ENCODE results near the gene DDX39B.

Gene DDX39B

GRCh38 chr6:31575335-31575901 is 33.6 kb upstream of the DDX39B start, which contains the start of gene TNF:
Gene TNF (plus strand): TSS chr6:31575565. CDS start chr6:31575742, 177 bp downstream.
- peak; percentile 92 for DNase-seq

DNA sequence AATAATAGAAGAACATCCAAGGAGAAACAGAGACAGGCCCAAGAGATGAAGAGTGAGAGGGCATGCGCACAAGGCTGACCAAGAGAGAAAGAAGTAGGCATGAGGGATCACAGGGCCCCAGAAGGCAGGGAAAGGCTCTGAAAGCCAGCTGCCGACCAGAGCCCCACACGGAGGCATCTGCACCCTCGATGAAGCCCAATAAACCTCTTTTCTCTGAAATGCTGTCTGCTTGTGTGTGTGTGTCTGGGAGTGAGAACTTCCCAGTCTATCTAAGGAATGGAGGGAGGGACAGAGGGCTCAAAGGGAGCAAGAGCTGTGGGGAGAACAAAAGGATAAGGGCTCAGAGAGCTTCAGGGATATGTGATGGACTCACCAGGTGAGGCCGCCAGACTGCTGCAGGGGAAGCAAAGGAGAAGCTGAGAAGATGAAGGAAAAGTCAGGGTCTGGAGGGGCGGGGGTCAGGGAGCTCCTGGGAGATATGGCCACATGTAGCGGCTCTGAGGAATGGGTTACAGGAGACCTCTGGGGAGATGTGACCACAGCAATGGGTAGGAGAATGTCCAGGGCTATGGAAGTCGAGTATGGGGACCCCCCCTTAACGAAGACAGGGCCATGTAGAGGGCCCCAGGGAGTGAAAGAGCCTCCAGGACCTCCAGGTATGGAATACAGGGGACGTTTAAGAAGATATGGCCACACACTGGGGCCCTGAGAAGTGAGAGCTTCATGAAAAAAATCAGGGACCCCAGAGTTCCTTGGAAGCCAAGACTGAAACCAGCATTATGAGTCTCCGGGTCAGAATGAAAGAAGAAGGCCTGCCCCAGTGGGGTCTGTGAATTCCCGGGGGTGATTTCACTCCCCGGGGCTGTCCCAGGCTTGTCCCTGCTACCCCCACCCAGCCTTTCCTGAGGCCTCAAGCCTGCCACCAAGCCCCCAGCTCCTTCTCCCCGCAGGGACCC is 32.6 kb upstream of the DDX39B start:
- DNase-seq = no peak

- DNase-seq = no peak
These were observed 31.7 kb upstream of the DDX39B start for GRCh38 chr6:31573239-31574105.

DNA sequence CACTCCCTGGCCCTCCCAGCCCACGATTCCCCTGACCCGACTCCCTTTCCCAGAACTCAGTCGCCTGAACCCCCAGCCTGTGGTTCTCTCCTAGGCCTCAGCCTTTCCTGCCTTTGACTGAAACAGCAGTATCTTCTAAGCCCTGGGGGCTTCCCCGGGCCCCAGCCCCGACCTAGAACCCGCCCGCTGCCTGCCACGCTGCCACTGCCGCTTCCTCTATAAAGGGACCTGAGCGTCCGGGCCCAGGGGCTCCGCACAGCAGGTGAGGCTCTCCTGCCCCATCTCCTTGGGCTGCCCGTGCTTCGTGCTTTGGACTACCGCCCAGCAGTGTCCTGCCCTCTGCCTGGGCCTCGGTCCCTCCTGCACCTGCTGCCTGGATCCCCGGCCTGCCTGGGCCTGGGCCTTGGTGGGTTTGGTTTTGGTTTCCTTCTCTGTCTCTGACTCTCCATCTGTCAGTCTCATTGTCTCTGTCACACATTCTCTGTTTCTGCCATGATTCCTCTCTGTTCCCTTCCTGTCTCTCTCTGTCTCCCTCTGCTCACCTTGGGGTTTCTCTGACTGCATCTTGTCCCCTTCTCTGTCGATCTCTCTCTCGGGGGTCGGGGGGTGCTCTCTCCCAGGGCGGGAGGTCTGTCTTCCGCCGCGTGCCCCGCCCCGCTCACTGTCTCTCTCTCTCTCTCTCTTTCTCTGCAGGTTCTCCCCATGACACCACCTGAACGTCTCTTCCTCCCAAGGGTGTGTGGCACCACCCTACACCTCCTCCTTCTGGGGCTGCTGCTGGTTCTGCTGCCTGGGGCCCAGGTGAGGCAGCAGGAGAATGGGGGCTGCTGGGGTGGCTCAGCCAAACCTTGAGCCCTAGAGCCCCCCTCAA is 30.5 kb upstream of the DDX39B start, which contains the start of gene LTA:
TSS of gene LTA (plus strand) at position 249 of the 871 bp plus-strand sequence. CDS start at position 703, 454 bp downstream.
- no peak for DNase-seq

- DNase-seq = no peak
These were observed 28.2 kb upstream of the DDX39B start for GRCh38 chr6:31569861-31570536.

DNA sequence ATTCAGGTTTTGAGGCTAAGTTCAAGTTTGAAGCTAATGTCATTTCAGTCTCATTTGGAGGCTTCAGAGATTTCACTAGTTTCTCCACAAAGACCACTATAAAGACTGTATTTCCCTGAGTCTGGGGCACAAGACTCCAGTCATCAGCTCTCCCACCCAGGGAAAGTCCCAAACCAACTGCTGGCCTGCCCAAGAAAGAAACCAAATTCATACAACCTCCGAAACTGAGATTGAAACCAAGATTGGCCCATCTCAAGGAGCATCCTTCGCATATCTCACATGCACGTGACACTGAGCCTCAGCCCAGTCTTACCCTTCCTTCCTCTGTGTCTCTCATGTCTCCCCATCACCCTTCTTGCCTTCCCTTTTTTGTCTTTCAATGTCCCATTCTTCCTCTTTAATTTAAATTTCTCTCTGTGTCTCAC is 26.7 kb upstream of the DDX39B start:
- peak; percentile 90 for DNase-seq

GRCh38 chr6:31567531-31568370 is 25.9 kb upstream of the DDX39B start:
- no peak for DNase-seq

- no peak for DNase-seq
These were observed 18.9 kb upstream of the DDX39B start for GRCh38 chr6:31560697-31561058.

DNA sequence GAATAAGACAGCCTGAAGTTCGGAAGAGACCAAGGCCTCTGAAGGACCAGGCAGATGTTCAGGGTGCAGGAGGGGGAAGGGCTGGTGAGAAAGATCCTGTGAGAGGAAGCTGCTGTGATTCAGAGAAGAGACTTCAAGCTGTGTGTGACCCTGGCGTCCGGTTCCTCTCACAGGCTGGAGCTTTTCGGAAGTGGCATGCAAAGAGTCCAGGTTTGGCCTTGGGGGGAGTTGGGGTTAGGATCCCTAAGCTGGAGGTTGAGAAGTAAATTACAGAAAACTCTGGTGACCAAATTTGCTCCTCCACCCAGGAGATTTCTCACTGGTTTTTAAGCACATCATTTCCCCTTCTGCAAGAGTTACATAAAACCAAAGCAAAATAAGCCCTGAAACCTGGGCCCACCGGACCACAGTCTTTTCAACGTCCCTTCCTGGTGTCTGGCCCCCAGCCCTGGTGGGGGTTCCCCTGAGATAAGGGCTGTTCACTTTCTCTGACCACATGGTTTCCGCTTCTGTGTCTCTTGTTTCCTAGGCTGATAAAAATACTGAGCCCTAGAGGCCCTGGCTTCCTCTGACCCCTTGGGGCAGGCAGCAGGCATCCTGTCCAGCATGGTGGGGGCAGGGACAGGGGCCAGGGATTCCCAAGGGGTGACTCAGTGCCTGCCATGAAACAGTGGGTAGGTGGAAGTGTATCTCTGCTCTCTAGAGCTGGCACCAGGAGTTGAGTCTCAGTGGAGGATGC is 18.3 kb upstream of the DDX39B start:
- DNase-seq = peak; percentile 98

DNA sequence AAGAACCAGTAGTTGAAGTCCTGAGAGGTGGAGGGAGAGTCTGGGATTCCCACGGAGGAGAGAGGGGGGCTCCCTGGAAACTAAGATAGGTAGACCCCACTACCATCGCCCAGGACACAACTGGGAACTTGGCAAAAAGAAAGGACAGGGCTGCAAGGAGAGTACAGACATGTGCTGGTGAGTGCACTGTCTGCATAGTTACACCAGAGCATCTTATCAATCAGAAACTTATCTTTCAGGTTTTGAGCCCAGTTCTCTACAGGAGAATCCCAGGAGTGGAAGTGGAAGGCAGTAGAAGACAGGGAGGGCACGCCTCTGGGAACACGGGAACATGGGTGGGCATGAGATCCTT is 17.8 kb upstream of the DDX39B start:
- no peak for DNase-seq

DNA sequence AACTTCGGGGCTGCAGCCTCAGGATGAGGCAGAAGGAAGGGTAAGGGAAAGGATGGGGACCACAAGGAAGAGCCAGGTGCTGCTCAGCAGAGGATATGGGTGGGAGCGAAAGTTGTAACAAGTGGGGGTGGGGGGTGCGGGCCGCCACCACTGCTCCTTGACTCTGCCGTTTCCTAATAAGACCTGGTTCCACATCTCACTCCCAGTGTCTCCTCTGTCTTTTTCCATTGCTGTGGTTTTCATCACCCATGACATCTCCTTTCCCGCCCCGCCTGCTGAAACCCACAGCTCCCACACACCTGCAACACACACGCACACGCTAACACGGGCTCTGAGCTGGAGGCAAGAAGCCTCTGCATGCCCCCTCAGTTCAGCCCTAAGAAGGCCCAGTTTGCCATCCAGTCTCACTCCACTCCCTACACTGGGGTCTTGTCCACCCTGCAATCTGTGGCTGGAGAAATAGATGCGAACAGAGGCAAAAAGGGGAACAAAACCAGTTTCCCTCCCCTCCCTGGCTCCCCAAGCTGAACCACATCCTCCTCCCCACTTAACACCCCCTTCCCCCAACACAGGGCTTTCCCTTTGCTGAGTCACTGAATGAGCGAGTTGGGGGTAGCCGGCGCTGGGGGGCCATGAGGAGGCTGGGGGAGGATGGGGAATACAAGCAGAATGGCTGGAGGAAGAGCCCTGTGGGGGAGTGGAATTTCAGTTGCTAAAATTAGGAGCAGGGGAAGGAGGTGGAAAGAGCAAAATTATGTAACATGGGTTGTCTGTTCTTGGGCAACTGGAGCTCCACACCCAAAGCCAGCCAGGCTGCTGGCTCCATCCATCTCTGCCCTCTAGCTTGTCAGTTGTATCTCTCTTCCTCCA is 17.1 kb upstream of the DDX39B start:
- peak; percentile 99 for DNase-seq

- no peak for DNase-seq
These were observed 16.5 kb upstream of the DDX39B start for GRCh38 chr6:31558318-31558625.

DNA sequence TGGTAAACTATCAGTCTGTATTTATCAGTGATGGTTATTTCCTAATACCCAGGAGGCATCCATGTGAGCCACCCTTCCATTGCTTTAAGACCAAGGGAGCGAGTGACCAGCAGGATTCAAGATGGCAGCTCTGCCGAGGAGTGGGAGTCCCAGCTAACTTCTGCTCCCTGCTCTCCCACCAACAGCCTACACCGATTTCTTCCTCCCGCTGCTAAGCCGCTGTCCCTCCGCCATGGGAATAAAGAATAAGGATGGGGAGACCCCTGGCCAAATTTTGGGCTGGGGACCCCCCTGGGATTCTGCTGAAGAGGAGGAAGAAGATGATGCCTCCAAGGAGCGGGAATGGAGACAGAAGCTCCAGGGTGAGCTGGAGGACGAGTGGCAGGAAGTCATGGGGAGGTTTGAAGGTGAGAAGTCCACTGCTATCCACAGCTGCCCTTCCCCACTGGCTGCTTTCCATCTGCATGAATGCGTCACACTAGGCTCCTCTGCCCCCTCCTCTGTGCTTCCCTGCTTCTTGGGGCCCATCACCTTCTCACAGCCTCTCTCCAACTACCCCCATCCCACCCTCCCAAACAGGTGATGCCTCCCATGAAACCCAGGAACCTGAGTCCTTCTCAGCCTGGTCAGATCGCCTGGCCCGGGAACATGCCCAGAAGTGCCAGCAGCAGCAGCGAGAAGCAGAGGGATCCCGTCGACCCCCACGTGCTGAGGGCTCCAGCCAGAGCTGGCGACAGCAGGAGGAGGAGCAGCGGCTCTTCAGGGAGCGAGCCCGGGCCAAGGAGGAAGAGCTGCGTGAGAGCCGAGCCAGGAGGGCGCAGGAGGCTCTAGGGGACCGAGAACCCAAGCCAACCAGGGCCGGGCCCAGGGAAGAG is 15.9 kb upstream of the DDX39B start:
- no peak for DNase-seq

GRCh38 chr6:31556307-31556706 is 14.5 kb upstream of the DDX39B start:
- DNase-seq = no peak

DNA sequence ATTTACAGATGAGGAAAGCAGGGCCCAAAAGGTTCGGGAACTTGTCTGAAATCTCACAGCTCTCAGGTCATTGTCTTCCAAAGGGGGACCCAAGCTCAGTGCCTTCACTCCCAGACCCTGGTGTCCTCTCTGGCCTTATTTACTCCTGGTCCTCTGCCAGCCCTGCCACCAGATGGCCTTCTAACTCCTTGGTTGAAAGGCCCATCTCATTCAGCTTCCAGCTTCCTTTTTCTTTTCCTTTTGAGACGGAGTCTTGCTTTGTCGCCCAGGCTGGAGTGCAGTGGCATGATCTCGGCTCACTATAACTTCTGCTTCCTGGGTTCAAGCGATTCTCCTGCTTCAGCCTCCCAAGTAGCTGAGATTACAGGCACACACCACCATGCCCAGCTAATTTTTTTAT is 9.6 kb upstream of the DDX39B start:
- peak; percentile 86 for DNase-seq

GRCh38 chr6:31548544-31548873 is 6.7 kb upstream of the DDX39B start:
- no peak for DNase-seq

DNA sequence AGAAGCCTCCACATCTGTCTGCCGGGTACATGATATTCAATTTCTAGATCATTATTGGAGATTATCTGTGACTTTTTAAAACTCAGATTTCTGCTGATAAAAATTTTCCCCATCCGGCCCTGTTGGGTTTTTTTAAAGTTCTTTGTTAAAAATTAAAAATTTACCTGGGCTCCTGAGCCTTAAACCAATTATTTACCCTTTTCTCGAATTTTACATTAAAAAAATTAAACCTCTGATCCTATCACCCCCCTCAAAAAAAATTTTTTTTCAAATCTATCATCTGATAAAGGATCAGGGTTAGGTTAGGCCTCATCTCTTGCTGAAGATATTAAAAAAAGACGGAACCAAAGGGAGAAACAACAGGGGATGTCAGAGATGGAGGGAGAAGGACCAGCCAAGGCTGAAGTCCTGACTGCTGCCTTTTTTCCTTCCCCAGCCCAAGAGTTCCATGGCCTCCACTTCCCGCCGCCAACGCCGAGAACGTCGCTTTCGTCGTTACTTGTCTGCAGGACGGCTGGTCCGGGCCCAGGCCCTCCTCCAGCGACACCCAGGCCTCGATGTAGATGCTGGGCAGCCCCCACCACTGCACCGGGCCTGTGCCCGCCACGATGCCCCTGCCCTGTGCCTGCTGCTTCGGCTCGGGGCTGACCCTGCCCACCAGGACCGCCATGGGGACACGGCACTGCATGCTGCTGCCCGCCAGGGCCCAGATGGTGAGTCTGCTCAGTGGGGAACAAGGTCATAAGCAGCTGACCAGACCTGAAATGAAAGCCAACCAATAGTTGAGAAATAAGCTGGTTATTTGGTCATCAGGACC is 6.1 kb upstream of the DDX39B start:
- DNase-seq = peak; percentile 23

Measured in MV-4-11 (cell line).